ENCODE results near the gene XKR3.
A peak's percentile ranks its signal among the peaks of the same experiment; 100 is the strongest.
"Not testable (repeated sequence)": the region's sequence is repeated elsewhere in the genome, so short reads cannot be mapped to it uniquely, and the experiment has no call there.

The XKR3 gene

DNA sequence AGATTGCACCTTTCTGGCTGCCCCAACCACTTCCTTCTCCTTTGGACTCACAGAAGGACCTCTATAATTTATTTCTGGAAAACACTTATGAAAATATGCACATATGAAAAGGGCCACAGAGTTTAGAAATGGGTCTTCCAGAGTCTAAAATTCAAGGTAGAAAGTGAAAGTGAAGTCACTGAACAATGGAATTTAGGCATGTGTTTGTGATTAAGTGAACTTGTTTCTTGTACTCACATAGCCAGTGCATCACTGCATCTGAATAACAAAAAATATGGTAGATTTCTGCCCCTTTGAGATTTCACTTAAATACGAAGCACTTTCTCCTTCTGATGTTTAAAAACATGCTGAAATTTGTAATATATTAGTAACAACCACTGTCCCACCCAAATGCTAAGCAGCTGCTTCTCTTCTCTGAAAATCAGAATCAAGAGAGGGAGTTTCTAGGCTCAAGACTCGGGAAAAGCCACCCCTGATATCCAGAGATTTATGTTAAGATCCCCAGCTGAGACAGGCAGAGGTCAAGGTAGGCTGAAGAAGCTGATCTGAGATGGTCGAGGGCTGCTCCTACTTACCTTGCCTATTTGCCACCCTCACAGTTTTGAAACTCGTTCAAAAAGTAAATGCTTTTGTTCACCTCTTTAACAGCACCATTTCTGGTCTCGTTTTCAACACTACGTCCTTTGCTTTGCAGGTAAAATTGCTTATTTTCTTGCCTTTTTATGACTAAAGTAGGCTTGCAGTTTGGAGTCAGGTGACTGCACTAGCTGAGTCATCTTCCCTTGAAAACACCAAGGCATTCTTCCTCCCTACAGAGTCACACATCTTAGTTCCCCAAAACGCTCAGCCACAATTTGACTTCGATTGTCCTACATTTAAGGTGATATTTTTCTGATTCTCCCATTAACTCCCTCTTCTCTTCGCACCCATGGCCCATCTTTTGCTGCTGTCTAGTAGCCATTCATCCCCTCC lies at the start of gene XKR3:
Gene XKR3, minus strand, starts transcription at position 696 of the 972 bp plus-strand sequence. CDS start 17,338 bp downstream, outside the sequence.
- DNase-seq (ENCODE audit: low read depth): peak; percentile 6

GRCh38 chr22:16869640-16870039 lies 44.4 kb upstream of the XKR3 start:
- DNase-seq (ENCODE audit: low read depth): not testable (repeated sequence)

DNA sequence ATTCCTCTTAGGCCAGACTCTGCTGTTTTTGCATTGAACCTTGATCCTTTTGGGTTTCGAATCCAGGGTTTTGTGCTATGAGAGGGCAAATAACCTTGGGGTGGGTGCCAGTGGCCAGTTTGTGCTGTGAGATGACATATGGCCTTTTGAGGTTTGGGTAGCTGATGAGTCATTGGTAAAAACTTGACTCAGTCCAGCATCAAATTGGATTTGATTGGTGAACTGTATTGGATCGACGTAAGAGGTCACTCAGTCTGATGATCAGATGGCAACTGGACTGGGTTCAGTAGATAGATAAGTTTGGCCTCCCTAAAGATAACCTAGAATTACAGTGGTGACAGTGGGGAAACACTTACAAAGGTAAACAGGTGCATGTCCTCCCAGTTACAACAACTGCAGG lies 41.0 kb upstream of the XKR3 start:
- no peak for DNase-seq (ENCODE audit: low read depth)

GRCh38 chr22:16856851-16857250 lies 31.6 kb upstream of the XKR3 start:
- DNase-seq (ENCODE audit: low read depth): not testable (repeated sequence)

- no peak for DNase-seq (ENCODE audit: low read depth)
Observed at GRCh38 chr22:16854631-16855030, 29.4 kb upstream of the XKR3 start.

GRCh38 chr22:16851268-16851996 lies 26.2 kb upstream of the XKR3 start:
- not testable (repeated sequence) for DNase-seq (ENCODE audit: low read depth)

DNA sequence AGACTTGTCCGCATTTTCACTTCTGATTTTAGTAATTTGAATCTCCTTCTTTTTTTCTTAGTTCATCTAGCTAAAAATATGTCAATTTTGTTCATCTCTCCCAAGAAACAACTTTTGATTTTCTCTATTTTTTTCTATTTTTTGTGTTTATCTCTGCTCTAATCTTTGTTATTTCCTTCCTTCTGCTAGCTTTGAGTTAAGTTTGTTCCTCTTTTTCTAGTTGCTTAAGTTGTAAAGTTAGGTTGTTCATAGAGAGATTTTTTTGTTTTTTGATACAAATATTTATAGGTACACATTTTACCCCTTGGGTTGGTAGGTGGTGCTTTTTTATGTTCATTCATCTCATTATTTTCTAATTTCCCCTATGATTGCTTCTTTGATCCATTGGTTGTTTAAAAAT lies 22.1 kb upstream of the XKR3 start:
- DNase-seq (ENCODE audit: low read depth): no peak

- no peak for DNase-seq (ENCODE audit: low read depth)
Observed at GRCh38 chr22:16845881-16846280, 20.7 kb upstream of the XKR3 start.

DNA sequence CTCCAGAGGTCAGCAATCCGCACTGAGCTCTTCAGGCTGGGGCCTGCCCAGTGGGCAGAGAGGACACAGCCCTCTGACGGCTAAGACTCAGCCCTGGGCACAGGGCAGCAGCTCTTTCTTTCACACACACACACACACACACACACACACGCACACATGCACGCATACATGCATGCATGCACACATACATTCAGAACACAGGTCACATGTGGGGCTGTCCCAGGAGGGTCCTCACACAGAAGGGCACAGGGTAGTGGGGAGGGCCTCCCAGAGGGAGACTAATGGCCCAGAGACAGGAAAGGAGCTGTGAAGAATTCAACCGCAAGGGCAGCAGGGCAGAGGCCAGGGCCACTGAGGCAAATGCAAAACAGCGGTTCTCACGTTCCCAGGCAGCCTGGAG lies 20.3 kb upstream of the XKR3 start:
- no peak for DNase-seq (ENCODE audit: low read depth)

- no peak for DNase-seq (ENCODE audit: low read depth)
Observed at GRCh38 chr22:16844529-16844928, 19.3 kb upstream of the XKR3 start.

- DNase-seq (ENCODE audit: low read depth): no peak
Observed at GRCh38 chr22:16838073-16838472, 12.9 kb upstream of the XKR3 start.

GRCh38 chr22:16834971-16835370 lies 9.8 kb upstream of the XKR3 start:
- no peak for DNase-seq (ENCODE audit: low read depth)

- no peak for DNase-seq (ENCODE audit: low read depth)
Observed at GRCh38 chr22:16831257-16831656, 6.0 kb upstream of the XKR3 start.

- no peak for DNase-seq (ENCODE audit: low read depth)
Observed at GRCh38 chr22:16829985-16830384, 4.8 kb upstream of the XKR3 start.

DNA sequence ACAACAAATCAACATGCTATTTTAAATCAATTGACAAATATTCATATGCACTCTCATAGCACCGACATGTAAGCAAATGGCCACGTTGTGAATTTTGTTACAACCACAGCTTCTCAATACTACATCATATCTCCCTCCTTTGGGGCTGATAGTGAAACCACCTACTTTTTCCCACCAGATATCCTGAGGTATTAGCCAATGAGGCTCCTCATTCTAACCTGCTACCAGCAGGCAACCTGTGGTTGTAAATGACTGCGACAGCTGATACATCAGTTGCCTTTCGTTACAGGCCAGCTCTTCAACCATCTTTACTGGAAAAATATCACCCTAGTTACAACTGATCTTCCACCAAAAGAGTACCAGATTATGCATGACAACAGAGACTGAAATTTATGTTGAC lies 3.7 kb upstream of the XKR3 start:
- no peak for DNase-seq (ENCODE audit: low read depth)

DNA sequence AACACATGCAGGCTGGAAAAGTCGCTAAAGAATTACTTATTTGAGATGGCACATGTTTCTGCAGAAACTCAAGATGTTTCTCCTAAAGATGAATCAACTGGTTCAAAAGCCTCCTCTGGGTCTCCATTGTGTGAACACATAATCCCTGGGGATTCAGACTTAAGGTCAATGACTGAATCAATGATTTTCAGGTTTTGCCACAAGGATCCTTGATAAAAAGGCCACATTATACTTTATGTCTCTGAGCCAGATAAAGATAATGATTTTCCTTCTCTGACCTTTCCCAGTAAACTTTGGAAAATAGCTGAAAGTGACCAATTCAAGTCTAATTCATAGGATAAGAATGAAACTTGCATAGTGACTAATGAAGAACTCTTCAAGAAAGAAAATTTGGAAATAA lies 2.3 kb upstream of the XKR3 start:
- no peak for DNase-seq (ENCODE audit: low read depth)

DNA sequence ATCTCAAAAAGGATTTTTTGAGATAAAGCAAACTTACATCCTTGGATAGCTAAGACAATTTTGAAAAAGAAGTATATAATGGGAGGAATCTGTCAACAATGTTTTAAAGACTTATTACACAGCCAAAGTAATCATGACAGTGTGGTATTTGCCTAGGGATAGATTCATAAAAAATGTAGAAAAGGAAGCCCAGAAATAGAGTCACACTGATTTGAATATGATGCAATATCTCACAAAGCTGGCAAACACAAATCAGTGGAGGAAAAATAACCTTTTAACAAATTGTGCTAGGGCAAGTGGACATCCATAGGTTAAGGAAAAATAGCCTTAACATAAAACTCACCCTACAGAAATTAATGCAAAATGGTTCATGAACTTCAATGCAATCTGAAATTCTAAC lies 6.0 kb downstream of the XKR3 start:
- no peak for DNase-seq (ENCODE audit: low read depth)

- no peak for DNase-seq (ENCODE audit: low read depth)
Observed at GRCh38 chr22:16818538-16818937, 6.7 kb downstream of the XKR3 start.

DNA sequence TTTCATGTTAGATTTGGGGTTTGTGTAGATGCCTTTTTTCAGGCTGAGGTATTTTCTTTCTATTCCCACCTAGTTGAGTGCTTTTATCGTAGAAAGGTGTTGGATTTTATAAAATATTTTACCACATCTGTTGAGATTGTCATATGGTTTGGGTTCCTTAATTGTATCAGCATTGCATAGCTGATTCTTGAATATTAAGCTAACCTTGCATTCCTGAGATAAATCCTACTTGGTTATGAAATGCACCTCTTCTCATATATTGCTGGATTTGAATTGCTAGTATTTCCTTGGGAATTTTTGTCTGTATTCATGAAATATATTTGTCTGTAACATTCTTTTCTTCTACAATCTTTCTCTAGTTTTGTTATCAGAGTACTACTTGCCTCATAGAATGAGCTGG lies 10.1 kb downstream of the XKR3 start:
- DNase-seq (ENCODE audit: low read depth): no peak

DNA sequence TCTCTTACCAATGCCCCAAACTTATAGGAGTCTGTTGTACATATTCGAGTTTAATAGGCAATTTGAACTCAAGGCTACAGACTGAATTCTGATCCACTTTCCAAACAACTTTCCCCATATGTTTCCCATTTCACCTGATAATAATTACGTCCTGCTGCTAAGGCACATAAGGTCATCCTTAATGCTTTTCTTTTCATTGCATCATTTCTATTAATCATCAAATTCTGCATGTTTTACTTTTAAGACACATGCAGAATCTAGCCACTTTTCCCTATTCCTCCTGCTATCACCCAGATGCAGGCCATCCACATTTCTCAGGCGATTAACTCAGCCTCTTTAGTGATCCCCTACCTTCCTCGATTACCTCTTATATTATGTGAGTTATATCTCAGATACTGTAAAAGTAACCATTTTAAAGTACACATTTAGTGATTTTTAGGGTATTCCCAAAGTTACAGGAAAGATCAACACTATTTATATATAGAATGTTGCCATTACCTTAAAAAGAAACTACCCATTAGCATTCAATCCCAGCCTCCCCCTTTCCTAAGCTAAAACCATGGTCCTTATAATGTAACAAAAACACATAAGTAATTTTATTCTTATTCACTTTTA lies 14.9 kb downstream of the XKR3 start:
- DNase-seq (ENCODE audit: low read depth): no peak

GRCh38 chr22:16808744-16809143 lies 16.5 kb downstream of the XKR3 start:
- no peak for DNase-seq (ENCODE audit: low read depth)

GRCh38 chr22:16807109-16807508 lies 18.1 kb downstream of the XKR3 start:
- DNase-seq (ENCODE audit: low read depth): no peak

DNA sequence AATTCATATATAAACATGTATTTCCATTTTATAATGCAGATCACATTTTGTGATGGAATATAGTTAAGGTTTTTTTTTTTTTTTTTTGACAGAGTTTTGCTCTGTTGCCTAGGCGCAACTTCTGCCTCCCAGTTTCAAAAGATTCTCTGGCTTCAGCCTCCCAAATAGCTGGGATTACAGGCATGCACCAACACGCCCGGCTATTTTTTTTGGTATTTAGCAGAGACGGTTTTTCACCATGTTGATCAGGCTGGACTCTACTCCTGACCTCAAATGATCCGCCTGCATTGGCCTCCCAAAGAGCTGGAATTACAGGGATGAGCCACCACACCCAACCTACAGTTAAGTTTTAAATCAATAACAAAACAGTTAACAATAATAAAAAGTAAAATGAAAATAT lies 18.8 kb downstream of the XKR3 start:
- DNase-seq (ENCODE audit: low read depth): no peak
